ENCODE results near the gene TMEM88.

Gene TMEM88

GRCh38 chr17:7843536-7844291, 11.2 kb upstream of the TMEM88 start:
- peak; percentile 91 for DNase-seq (ENCODE audit: low spot score)

GRCh38 chr17:7844292-7845154, 10.3 kb upstream of the TMEM88 start:
- peak; percentile 86 for DNase-seq (ENCODE audit: low spot score)

- no peak for DNase-seq (ENCODE audit: low spot score)
Measured at GRCh38 chr17:7845359-7846062, 9.4 kb upstream of the TMEM88 start.

- no peak for DNase-seq (ENCODE audit: low spot score)
Measured at GRCh38 chr17:7846063-7846735, 8.7 kb upstream of the TMEM88 start.

GRCh38 chr17:7846765-7847661, 7.9 kb upstream of the TMEM88 start:
- no peak for DNase-seq (ENCODE audit: low spot score)

GRCh38 chr17:7848131-7848579, 6.7 kb upstream of the TMEM88 start:
- DNase-seq (ENCODE audit: low spot score), result no peak

GRCh38 chr17:7848739-7849129, 6.1 kb upstream of the TMEM88 start:
- DNase-seq (ENCODE audit: low spot score), result no peak

GRCh38 chr17:7849130-7849750, 5.6 kb upstream of the TMEM88 start:
- DNase-seq (ENCODE audit: low spot score), result no peak

GRCh38 chr17:7849751-7850504, 4.9 kb upstream of the TMEM88 start:
- DNase-seq (ENCODE audit: low spot score), result no peak

GRCh38 chr17:7850701-7851437, 4.0 kb upstream of the TMEM88 start:
- no peak for DNase-seq (ENCODE audit: low spot score)

- peak; percentile 93 for DNase-seq (ENCODE audit: low spot score)
Measured at GRCh38 chr17:7851438-7852261, 3.2 kb upstream of the TMEM88 start.

- DNase-seq (ENCODE audit: low spot score), result no peak
Measured at GRCh38 chr17:7852262-7852670, 2.6 kb upstream of the TMEM88 start.

- no peak for DNase-seq (ENCODE audit: low spot score)
Measured at GRCh38 chr17:7852919-7853690, 1.8 kb upstream of the TMEM88 start.

GRCh38 chr17:7853691-7854038, 1.2 kb upstream of the TMEM88 start:
- DNase-seq (ENCODE audit: low spot score), result no peak

GRCh38 chr17:7854078-7854777, 638 bp upstream of the TMEM88 start:
- no peak for DNase-seq (ENCODE audit: low spot score)

- no peak for DNase-seq (ENCODE audit: low spot score)
Measured at GRCh38 chr17:7855660-7856010, 769 bp downstream of the TMEM88 start.
